HUES6 (cell line): Measurements from ENCODE around the gene DHDH.

Experiments used
- H3K27ac ChIP-seq: 2 replicates; pipeline ENCODE4 v1.7.0; 2013; ENCODE audit warnings: low read depth, mild to moderate bottlenecking, low read length, inconsistent platforms
- H3K27me3 ChIP-seq: 2 replicates; pipeline ENCODE4 v1.6.1; 2013; ENCODE audit warnings: low read length; ENCODE audit not compliant: control insufficient read depth, insufficient read depth
- H3K36me3 ChIP-seq: 2 replicates; pipeline ENCODE4 v1.6.1; 2013; ENCODE audit warnings: low read length; ENCODE audit not compliant: control insufficient read depth, insufficient read depth
- H3K4me1 ChIP-seq: 2 replicates; pipeline ENCODE4 v1.6.1; 2013; ENCODE audit warnings: low read length; ENCODE audit not compliant: control insufficient read depth, insufficient read depth
- H3K4me3 ChIP-seq: 2 replicates; pipeline ENCODE4 v1.5.1; 2013; ENCODE audit warnings: low read depth, low read length
- H3K9ac ChIP-seq: one replicate; pipeline ENCODE4 v1.6.1; 2013; ENCODE audit warnings: mild to moderate bottlenecking, low read length
- H3K9me3 ChIP-seq: 2 replicates; pipeline ENCODE4 v1.6.1; 2013; ENCODE audit warnings: low read depth, low read length; ENCODE audit not compliant: control insufficient read depth, insufficient read depth

DHDH gene

DNA sequence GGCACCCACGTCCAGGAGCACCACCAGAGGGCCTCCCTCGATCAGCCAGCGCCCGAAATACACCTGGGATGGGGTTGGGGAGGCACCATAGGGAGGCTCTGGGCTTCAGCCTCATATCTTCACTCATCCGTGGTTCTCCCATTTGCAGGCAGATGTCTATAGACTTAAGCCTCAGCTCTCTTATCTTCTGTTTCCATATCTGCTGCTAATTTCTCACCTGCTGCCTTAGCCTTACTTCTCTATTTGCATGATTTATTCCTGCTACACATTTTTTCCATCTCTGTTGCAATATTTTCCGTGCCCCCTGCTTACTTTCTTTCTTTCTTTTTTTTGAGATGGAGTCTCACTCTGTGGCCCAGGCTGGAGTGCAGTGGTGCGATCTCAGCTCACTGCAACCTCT is 53.8 kb downstream of the DHDH start:
- H3K27me3 ChIP-seq: no peaks in the 10 kb centered on the region
- no peak overlapping the region for H3K9ac ChIP-seq
- peaks cover 56% of the 10 kb centered on the region for H3K36me3 ChIP-seq
- peaks cover 14% of the 10 kb centered on the region; the same call in 1 of the 2 replicates for H3K4me1 ChIP-seq
- no peaks in the 10 kb centered on the region for H3K9me3 ChIP-seq
- H3K4me3 ChIP-seq: no peak overlapping the region
- no peak overlapping the region for H3K27ac ChIP-seq

DNA sequence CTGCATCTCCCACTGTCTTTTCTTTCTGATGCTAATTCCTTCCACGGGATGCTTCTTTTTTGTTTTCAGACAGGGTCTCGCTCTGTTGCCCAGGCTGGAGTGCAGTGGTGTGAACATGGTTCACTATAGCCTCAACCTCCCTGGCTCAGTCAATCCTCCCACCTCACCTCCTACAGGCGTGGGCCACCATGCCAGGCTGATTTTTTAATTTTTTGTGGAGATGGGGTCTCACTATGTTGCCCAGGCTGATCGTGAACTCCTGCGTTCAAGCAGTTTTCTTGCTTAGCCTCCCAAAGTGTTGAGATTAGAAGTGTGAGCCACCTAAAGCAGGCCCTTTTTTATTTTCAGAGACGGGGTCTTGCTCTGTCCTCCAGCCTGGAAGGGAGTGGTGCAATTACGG is 54.8 kb downstream of the DHDH start:
- peaks cover 47% of the 10 kb centered on the region for H3K36me3 ChIP-seq
- no peak overlapping the region for H3K27ac ChIP-seq
- no peaks in the 10 kb centered on the region for H3K27me3 ChIP-seq
- H3K9me3 ChIP-seq: no peaks in the 10 kb centered on the region
- no peak overlapping the region for H3K4me3 ChIP-seq
- no peak overlapping the region for H3K9ac ChIP-seq
- peaks cover 14% of the 10 kb centered on the region; the same call in 1 of the 2 replicates for H3K4me1 ChIP-seq

GRCh38 chr19:48988860-48989259 is 55.4 kb downstream of the DHDH start:
- no peak overlapping the region for H3K27ac ChIP-seq
- no peak overlapping the region for H3K4me3 ChIP-seq
- peaks cover 47% of the 10 kb centered on the region for H3K36me3 ChIP-seq
- no peaks in the 10 kb centered on the region for H3K9me3 ChIP-seq
- peaks cover 14% of the 10 kb centered on the region; the same call in 1 of the 2 replicates for H3K4me1 ChIP-seq
- no peak overlapping the region for H3K9ac ChIP-seq
- H3K27me3 ChIP-seq: no peaks in the 10 kb centered on the region

DNA sequence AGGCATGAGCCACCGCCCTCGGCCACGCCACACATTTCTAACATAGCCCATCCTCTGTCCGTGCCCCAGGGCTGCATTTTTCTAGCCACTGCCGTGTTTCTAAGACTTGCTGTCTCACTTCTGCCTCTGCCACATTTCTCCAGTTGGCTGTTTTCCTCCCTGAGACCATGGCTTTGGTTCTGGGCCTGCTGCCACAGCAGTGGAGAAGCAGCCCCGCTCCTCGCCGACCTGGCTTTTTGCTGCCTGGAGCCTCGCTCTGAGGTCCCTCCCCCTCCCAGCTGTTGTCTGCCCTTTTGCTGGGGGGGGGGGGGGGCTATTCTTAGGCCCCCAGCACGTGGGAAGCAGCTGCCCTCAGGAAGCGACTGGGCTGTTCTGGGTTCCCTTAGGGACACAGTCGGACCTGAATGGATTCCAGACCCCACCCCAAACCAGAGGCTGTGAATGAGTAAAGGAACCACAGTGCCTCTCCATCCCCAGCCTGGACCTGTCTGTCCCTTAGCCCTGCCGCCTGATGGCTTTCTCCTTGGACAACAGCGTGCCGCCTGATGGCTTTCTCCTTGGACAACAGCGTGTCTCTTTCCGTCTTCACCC is 56.3 kb downstream of the DHDH start:
- Histone ChIP-seq H3K27ac (no peak overlapping the region), H3K9ac (no peak overlapping the region), H3K4me1 (peaks cover 16% of the 10 kb centered on the region; the same call in 1 of the 2 replicates), H3K27me3 (no peaks in the 10 kb centered on the region), H3K4me3 (no peak overlapping the region), H3K9me3 (no peaks in the 10 kb centered on the region), H3K36me3 (peaks cover 47% of the 10 kb centered on the region)

DNA sequence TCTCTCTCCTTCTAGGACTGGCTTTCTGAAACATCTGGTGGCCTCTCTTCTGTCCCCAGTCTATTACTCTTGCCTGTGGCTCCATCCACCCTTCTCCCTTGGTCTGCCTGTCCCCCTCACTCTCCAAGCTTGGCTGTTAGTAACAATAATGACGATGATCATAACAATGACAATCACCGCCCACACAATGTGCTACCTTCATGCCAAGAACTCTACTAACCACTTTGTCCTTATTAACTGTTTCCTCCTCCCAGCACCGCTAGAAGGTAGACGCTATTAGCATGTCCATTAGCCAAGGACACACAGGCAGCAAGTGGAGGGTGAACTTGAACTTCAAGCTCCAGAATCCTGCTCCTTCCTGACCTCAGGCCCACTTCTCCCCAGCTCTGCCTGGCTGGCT is 56.9 kb downstream of the DHDH start:
- no peak overlapping the region for H3K4me3 ChIP-seq
- H3K9me3 ChIP-seq: no peaks in the 10 kb centered on the region
- peaks cover 16% of the 10 kb centered on the region; the same call in 1 of the 2 replicates for H3K4me1 ChIP-seq
- H3K27ac ChIP-seq: no peak overlapping the region
- H3K27me3 ChIP-seq: no peaks in the 10 kb centered on the region
- H3K36me3 ChIP-seq: peaks cover 41% of the 10 kb centered on the region
- H3K9ac ChIP-seq: no peak overlapping the region

GRCh38 chr19:48991011-48991609 is 57.6 kb downstream of the DHDH start:
- H3K36me3 ChIP-seq: peaks cover 33% of the 10 kb centered on the region
- no peak overlapping the region for H3K9ac ChIP-seq
- peaks cover 16% of the 10 kb centered on the region; the same call in 1 of the 2 replicates for H3K4me1 ChIP-seq
- no peaks in the 10 kb centered on the region for H3K9me3 ChIP-seq
- H3K27ac ChIP-seq: no peak overlapping the region
- no peak overlapping the region for H3K4me3 ChIP-seq
- H3K27me3 ChIP-seq: no peaks in the 10 kb centered on the region

- peaks cover 16% of the 10 kb centered on the region; the same call in 1 of the 2 replicates for H3K4me1 ChIP-seq
- peak overlapping the region; percentile 81 for H3K9ac ChIP-seq
- no peaks in the 10 kb centered on the region for H3K9me3 ChIP-seq
- H3K36me3 ChIP-seq: peaks cover 28% of the 10 kb centered on the region
- H3K27ac ChIP-seq: peak overlapping the region; percentile 49; the same call in 1 of the 2 replicates
- H3K27me3 ChIP-seq: no peaks in the 10 kb centered on the region
- H3K4me3 ChIP-seq: peak overlapping the region; percentile 98
These were observed 58.5 kb downstream of the DHDH start for GRCh38 chr19:48991873-48992580.

DNA sequence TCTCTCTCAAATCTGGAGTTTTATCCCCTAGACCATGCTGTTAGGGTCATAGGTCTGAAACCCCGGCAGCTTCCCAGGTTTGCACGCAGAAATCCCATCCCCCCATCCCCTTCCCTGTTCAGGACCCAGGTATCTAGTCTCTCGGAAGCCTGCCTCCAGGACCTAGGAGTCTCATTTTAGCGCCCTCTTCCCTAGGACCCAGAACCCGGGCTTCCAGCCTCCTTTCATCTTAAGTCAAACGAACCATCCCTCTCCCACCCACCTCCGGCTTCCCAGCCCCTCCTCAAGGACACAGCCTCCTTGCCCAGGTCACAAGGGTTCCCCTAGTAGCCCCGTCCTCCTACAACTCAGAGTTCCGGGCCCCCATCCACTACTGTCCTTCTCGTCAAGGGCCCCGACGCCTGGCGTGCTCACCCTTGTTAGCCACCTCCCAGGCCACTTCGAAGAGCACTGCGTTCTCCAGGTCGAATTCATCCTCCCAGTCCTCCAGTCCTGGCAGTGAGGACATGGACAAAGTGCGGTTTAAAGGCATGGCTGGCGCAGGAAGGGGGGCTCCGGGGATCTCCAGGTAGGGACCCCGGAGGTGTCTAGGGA is 59.2 kb downstream of the DHDH start:
- peak overlapping the region; percentile 81 for H3K9ac ChIP-seq
- H3K27ac ChIP-seq: peak overlapping the region; percentile 56; the same call in 1 of the 2 replicates
- peaks cover 23% of the 10 kb centered on the region for H3K36me3 ChIP-seq
- H3K9me3 ChIP-seq: no peaks in the 10 kb centered on the region
- peak overlapping the region; percentile 98 for H3K4me3 ChIP-seq
- H3K27me3 ChIP-seq: no peaks in the 10 kb centered on the region
- peaks cover 16% of the 10 kb centered on the region; the same call in 1 of the 2 replicates for H3K4me1 ChIP-seq

DNA sequence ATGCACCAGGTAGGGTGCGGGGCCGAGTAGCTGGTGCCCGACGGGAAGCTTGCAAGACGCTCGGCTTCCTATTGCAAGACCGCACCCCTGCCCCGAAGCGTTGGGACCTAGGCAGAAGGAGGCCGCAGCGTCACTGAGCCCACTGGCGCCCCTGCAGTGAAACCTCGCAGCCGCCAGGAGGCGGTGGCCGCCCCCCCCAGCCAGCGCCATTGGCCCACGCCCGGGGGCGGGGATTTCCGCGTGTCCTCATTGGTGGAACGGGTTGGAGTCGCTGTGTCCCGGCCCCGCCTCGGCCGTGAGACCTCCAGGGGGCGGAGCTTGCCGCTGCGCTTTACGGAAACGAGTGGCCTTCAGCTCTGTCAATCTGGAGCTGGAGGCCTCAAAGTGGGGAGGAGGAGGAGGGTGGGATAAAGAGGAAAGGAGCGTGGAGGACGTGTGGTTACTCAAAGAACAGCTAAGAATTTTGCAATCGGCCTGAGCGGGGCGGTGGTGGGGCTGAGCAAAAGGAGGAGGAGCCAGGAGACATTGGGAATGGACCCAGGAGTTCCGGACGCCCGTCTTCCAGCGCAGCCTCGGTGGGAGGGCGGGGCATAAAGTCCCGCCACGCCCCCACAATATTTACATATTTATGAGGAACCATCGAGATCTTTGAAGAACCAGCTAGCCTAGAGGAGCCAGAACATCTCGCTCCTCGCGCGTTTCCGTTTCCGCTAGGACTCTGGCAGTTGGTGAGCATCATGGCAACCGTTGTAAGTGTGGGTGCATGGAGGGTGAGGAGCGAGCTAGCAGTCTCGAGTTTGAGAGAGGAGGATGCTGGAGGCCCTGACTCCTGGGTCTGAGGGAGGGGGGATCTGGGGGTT is 59.9 kb downstream of the DHDH start, which contains the start of the genes GYS1 and RUVBL2:
Gene GYS1 (minus strand): TSS at position 135 of the 860 bp plus-strand sequence. CDS start 197 bp downstream, outside the sequence.
Gene RUVBL2 (plus strand): TSS at position 713 of the 860 bp plus-strand sequence. CDS start 25 bp downstream, at position 738.
- H3K4me1 ChIP-seq: peaks cover 16% of the 10 kb centered on the region; the same call in 1 of the 2 replicates
- no peaks in the 10 kb centered on the region for H3K27me3 ChIP-seq
- peaks cover 18% of the 10 kb centered on the region for H3K36me3 ChIP-seq
- H3K4me3 ChIP-seq: peak within 1 kb of the TSS; percentile 98
- no peaks in the 10 kb centered on the region for H3K9me3 ChIP-seq
- peak within 1 kb of the TSS; percentile 68; the same call in 1 of the 2 replicates for H3K27ac ChIP-seq
- peak within 1 kb of the TSS; percentile 81 for H3K9ac ChIP-seq

DNA sequence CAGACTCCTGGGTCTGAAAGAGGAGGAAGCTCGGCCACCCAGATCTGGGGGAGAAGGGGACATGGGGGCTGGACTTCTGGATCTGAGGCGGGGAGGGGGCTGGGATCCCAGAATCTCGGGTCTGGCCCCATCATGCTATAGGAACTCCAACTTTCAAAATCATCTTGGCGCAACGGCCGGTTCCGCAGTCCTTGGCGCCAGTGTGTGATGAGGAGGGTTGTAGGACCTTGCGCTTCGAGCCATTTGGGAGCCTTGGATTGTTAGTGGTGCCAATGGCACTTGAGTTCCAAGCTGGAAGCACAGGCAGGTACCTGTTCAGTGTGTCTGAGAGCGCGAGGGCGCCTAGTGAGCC is 60.5 kb downstream of the DHDH start:
- no peak overlapping the region; the same call in 1 of the 2 replicates for H3K27ac ChIP-seq
- no peaks in the 10 kb centered on the region for H3K9me3 ChIP-seq
- H3K4me1 ChIP-seq: peaks cover 16% of the 10 kb centered on the region; the same call in 1 of the 2 replicates
- peak overlapping the region; percentile 98 for H3K4me3 ChIP-seq
- no peaks in the 10 kb centered on the region for H3K27me3 ChIP-seq
- H3K9ac ChIP-seq: peak overlapping the region; percentile 70
- peaks cover 13% of the 10 kb centered on the region for H3K36me3 ChIP-seq
